Panc1 (cell line): ENCODE data around the gene RAB26. TPM values are rescaled to one million over a fixed set of nuclear protein-coding genes. Genes with fewer than 3 reads are reported as not detected.
"Not testable (repeated sequence)": the region's sequence is repeated elsewhere in the genome, so short reads cannot be mapped to it uniquely, and the experiment has no call there.

Source experiments
- ATAC-seq: fragments of 200-7000 bp; cut with Tn5 transposase; 2 replicates; pipeline ENCODE4 v1.9.1; 2020; ENCODE audit warnings: mild to moderate bottlenecking, moderate library complexity
- BruUV-seq: library from RNA; stranded (reverse); fragments of 400-500 nt; replicated peaks from 2 replicates; lab custom pipeline; 2021; lab: Mats Ljungman, UMichigan
- CTCF ChIA-PET: fragments of 300-600 bp; sonication (Branson Sonifier 250); formaldehyde crosslinking; loops from one replicate; lab custom pipeline; 2022; ENCODE audit warnings: antibody characterized with exemption; lab: Charles Lee
- POLR2A ChIA-PET: fragments of 300-600 bp; sonication (Branson Sonifier 250); formaldehyde crosslinking; loops from one replicate; lab custom pipeline; 2022; ENCODE audit warnings: antibody characterized with exemption; lab: Charles Lee
- DNase-seq: peaks from one replicate; pipeline ENCODE4 v3.0.0-alpha.2; 2010; ENCODE audit warnings: low read depth, low spot score
- H3K27ac ChIP-seq: 2 replicates; pipeline ENCODE4 v1.5.1; 2011; ENCODE audit warnings: mild to moderate bottlenecking, low read length, inconsistent platforms
- H3K27me3 ChIP-seq: fragments of 200-500 bp; sonication (Bioruptor generic); 2 replicates; pipeline ENCODE4 v1.6.0; 2014; ENCODE audit warnings: low read length, inconsistent platforms; ENCODE audit not compliant: control insufficient read depth, insufficient read depth
- H3K36me3 ChIP-seq: fragments of 200-500 bp; sonication (Bioruptor generic); 2 replicates; pipeline ENCODE4 v1.5.1; 2014; ENCODE audit warnings: inconsistent platforms, mild to moderate bottlenecking, low read length, moderate library complexity; ENCODE audit not compliant: control insufficient read depth, insufficient read depth
- H3K4me1 ChIP-seq: 2 replicates; pipeline ENCODE4 v1.5.1; 2011; ENCODE audit warnings: inconsistent platforms, mild to moderate bottlenecking, low read length, moderate library complexity; ENCODE audit not compliant: control insufficient read depth, insufficient read depth
- H3K4me3 ChIP-seq, 2 experiments: 2 replicates each; pipeline ENCODE4 v1.5.1; 2011 to 2012; ENCODE audit warnings: low read depth in 2 of 2, low read length in 2 of 2, mild to moderate bottlenecking in 2 of 2, inconsistent platforms in 1 of 2, moderate library complexity in 1 of 2
- H3K9me3 ChIP-seq: fragments of 200-500 bp; sonication (Bioruptor generic); 2 replicates; pipeline ENCODE4 v1.5.1; 2014; ENCODE audit warnings: low read depth, mild to moderate bottlenecking, inconsistent platforms, low read length, moderate library complexity; ENCODE audit not compliant: control insufficient read depth, insufficient read depth
- in situ Hi-C: cut with HindIII; loops from 2 replicates; pipeline ENCODE4 v1.10.0; 2016; ENCODE audit warnings: low sequenced_read_pairs, low pct_unique_long_range_greater_than_20kb
- intact Hi-C: fragments of 100-400 bp; cut with micrococcal nuclease; formaldehyde crosslinking; loops from one replicate; pipeline ENCODE4 v1.10.0; 2022; ENCODE audit not compliant: unreplicated experiment
- total RNA-seq: library from RNA; stranded (reverse); gene quantifications from one replicate; pipeline ENCODE4 v1.2.1, GENCODE V29; 2021; ENCODE audit not compliant: unreplicated experiment
- TF ChIP-seq, protein P1 (sequence below): fragments of 450-650 bp; IDR thresholded peaks from 2 replicates; pipeline ENCODE4 v1.5.1; 2017; ENCODE audit warnings: mild to moderate bottlenecking

Gene RAB26
- total RNA-seq, 1 experiment from 2014 or later = 92.2 TPM

DNA sequence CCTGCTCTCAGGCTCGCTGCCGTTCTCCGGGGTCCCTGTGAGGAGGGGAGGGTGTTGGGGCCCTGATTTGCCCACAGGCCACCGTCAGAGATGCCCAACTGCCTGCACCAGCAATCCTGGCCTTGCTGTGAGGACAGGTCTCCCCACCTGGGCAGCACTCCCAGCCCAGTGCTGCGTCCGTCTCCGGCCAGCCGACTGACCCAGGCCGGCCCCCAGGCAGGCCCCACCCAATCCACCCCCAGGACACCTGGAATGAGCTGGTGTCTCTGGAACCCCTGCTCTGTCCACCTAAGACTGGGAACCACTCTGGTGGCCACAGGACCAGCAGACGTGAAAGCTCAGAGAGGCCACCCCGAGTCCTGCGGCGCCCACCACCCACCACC is 32.8 kb upstream of the RAB26 start (continued):
- TF ChIP-seq, protein P1, sequence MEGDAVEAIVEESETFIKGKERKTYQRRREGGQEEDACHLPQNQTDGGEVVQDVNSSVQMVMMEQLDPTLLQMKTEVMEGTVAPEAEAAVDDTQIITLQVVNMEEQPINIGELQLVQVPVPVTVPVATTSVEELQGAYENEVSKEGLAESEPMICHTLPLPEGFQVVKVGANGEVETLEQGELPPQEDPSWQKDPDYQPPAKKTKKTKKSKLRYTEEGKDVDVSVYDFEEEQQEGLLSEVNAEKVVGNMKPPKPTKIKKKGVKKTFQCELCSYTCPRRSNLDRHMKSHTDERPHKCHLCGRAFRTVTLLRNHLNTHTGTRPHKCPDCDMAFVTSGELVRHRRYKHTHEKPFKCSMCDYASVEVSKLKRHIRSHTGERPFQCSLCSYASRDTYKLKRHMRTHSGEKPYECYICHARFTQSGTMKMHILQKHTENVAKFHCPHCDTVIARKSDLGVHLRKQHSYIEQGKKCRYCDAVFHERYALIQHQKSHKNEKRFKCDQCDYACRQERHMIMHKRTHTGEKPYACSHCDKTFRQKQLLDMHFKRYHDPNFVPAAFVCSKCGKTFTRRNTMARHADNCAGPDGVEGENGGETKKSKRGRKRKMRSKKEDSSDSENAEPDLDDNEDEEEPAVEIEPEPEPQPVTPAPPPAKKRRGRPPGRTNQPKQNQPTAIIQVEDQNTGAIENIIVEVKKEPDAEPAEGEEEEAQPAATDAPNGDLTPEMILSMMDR = no peak

DNA sequence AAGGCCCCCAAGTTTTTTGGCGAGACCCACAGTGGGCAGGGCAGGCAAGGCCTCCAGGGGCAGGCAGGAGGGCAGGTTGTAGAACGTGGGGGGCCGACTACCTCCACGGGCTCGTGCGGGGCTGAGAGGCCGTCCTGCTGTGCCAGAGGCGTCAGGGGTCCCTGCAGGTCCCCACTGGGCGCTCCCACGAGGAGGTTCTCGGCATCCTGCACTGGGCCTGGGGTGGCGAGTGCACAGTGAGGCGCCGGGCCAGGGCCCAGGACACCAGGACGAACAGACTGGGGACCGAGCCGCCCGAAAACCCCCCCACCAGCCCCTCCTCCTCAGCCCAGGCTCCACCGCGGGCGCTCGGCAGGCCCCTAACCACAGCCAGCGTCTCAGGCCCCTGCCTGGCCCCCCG is 32.0 kb upstream of the RAB26 start:
- DNase-seq, BruUV-seq, H3K4me3 ChIP-seq, in situ Hi-C loops, H3K4me1 ChIP-seq, ATAC-seq, POLR2A ChIA-PET, H3K9me3 ChIP-seq, H3K36me3 ChIP-seq, H3K27ac ChIP-seq, H3K27me3 ChIP-seq, CTCF ChIA-PET, intact Hi-C loops: not testable (repeated sequence)

DNA sequence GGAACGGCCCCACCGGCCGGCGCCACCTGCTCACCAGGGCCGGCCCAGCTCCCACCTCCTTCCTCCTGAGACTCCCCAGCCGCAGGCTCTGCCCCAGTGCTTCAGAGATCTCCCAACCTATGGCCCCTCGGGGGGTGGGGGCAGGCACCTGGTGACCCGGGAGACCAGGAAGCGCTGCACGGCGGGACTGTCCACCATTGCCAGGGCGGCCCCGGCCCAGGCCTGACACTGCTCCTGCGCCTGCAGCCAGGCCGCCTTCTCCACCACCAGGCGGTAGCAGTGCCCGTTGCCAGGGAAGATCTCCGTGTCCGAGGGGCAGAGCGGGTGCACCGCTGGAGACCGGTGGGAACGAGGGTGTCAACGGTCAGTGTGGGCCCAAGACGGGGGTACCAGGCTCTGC is 31.1 kb upstream of the RAB26 start:
- POLR2A ChIA-PET, intact Hi-C loops, CTCF ChIA-PET, DNase-seq, H3K27ac ChIP-seq, in situ Hi-C loops, H3K4me3 ChIP-seq, H3K36me3 ChIP-seq, H3K27me3 ChIP-seq, BruUV-seq, ATAC-seq, H3K9me3 ChIP-seq, H3K4me1 ChIP-seq: not testable (repeated sequence)

DNA sequence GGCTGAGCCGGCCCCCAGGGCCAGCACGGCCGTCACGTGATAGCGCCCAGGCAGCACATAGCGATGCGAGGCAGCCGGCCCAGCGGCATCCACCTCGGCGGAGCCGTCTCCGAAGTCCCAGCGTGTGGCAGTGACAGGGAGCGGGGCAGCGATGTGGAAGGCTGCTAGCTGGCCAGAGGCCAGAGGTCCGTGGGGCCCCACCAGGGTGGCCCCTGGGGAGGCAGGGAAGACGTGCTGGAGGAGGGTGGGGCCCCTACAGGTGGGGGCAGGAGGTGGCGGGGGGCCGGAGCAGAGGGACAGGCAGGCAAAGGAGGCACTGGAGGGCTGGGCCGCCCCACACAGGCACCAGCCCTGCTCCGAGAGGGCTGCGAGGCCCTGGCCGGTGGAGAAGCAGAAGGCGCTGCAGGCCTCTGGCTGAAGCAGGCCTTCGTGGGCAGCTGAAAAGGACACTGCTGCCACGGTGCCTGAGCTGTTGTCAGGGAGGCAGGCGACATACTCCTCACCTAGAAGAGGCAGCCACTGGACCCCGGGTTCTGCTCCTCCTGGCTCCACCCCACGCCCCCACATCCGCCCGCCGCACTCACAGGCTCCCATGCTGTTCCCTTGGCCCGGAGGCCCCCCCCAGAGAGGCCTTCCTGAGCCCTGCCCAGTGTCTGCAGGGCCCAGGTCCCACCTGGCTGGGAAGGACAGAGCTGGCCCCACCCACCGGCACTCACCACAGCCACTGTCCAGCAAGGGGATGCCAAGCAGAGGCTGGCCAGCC is 30.3 kb upstream of the RAB26 start:
- H3K27me3 ChIP-seq, DNase-seq, H3K27ac ChIP-seq, intact Hi-C loops, BruUV-seq, in situ Hi-C loops, H3K9me3 ChIP-seq, CTCF ChIA-PET, ATAC-seq, POLR2A ChIA-PET, H3K4me3 ChIP-seq, H3K36me3 ChIP-seq: not testable (repeated sequence)
- peaks cover 15% of the 10 kb centered on the region for H3K4me1 ChIP-seq

DNA sequence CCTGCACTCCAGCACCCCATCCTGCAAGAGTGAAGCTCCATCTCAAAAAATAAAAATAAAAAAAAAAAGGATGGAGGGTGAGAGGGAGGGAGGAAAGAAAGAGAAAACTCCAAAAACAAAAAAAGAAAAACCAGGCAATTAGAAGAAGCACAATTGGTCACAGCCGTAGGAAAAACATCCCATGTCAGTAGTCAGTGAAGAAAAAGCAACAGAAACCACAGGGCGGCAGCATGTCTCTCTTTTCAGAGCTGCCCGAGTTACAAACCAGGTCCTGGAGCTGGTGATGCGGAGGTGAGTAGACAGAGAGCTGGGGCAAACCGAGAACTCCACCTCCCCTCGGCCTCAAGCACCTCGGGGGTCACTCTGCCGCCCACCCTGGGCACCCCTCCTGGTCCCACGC is 27.1 kb upstream of the RAB26 start:
- H3K27me3 ChIP-seq, H3K36me3 ChIP-seq, in situ Hi-C loops, intact Hi-C loops, H3K27ac ChIP-seq, H3K9me3 ChIP-seq, BruUV-seq: not testable (repeated sequence)
- ATAC-seq = peak; percentile 43
- H3K4me3 ChIP-seq = peak overlapping the region; percentile 17 to 50; a peak in 2 of 4 replicates
- POLR2A ChIA-PET = interaction anchor here (0.6 to 0.7 kb wide), 3 partner anchors 14 to 76 kb away, joined by 3 to 7 read pairs (median 5); partner anchors contain the start of gene PKD1
- CTCF ChIA-PET = interaction anchor here (0.5 to 1.7 kb wide), 4 partner anchors 19 to 117 kb away, joined by 3 to 14 read pairs (median 3); no protein-coding TSS in a partner anchor
- TF ChIP-seq, protein P1 = peak; percentile 61
- H3K4me1 ChIP-seq = peaks cover 37% of the 10 kb centered on the region
- peak; percentile 56 for DNase-seq
